Transverse colon (tissue), 4 donors: ENCODE data around the gene PTPRR. TPM values are rescaled to one million over a fixed set of nuclear protein-coding genes. Genes with fewer than 3 reads are reported as not detected.

Experiments
- DNase-seq: peaks from one replicate; pipeline ENCODE4 v3.0.0-alpha.2; 2019
- H3K27ac ChIP-seq, 4 donors: fragments of 200-600 bp; sonication (generic); 2 replicates each; pipeline ENCODE4 v1.5.1; 2016 to 2018; ENCODE audit warnings: inconsistent platforms in 4 of 4
- H3K27me3 ChIP-seq: fragments of 200-600 bp; sonication (generic); 2 replicates; pipeline ENCODE4 v1.5.1; 2017; ENCODE audit warnings: inconsistent platforms
- H3K36me3 ChIP-seq, 4 donors: fragments of 200-600 bp; sonication (generic); 2 replicates each; pipeline ENCODE4 v1.5.1; 2017 to 2019; ENCODE audit warnings: inconsistent platforms in 4 of 4
- H3K4me1 ChIP-seq, 4 donors: fragments of 200-600 bp; sonication (generic); 2 replicates each; pipeline ENCODE4 v1.5.1; 2017 to 2020; ENCODE audit warnings: inconsistent platforms in 4 of 4
- H3K4me3 ChIP-seq, 4 donors: fragments of 200-600 bp; sonication (generic); 1 replicate in 1 of 4; 2 replicates in 3 of 4; pipeline versions ENCODE4 v1.5.1 to v1.6.1; 2017 to 2019; ENCODE audit warnings: inconsistent platforms in 4 of 4
- H3K9me3 ChIP-seq, 2 donors: fragments of 200-600 bp; sonication (generic); 2 replicates each; pipeline ENCODE4 v1.5.1; 2017 to 2019; ENCODE audit warnings: inconsistent platforms in 2 of 2
- CTCF ChIP-seq, 5 experiments: fragments of 200-600 bp in 3 of 5; fragments of 450-650 bp in 2 of 5; sonication (generic) in 3 of 5; IDR thresholded peaks; 1 replicate in 2 of 5; 2 replicates in 3 of 5; pipeline ENCODE4 v1.5.1; 2016 to 2017; ENCODE audit warnings: antibody characterized with exemption in 5 of 5, inconsistent platforms in 3 of 5, mild to moderate bottlenecking in 2 of 5, moderate library complexity in 1 of 5
- EP300 ChIP-seq: sonication (generic); formaldehyde crosslinking; IDR thresholded peaks from one replicate; pipeline ENCODE4 v1.6.1; 2017; ENCODE audit warnings: antibody characterized with exemption, low read depth
- POLR2A ChIP-seq: fragments of 450-650 bp; IDR thresholded peaks from one replicate; pipeline ENCODE4 v1.6.1; 2016; ENCODE audit warnings: antibody characterized with exemption, mild to moderate bottlenecking, moderate library complexity
- POLR2AphosphoS5 ChIP-seq, 3 donors: sonication (generic); formaldehyde crosslinking; IDR thresholded peaks; one replicate each; pipeline ENCODE4 v1.6.1; 2016; ENCODE audit warnings: antibody characterized with exemption in 3 of 3
- WGBS, 2 donors: methylation state at CpG; one replicate each; pipeline ENCODE4 v1.1.5; 2018; ENCODE audit warnings: low coverage in 1 of 2; 5-methylcytosine and 5-hydroxymethylcytosine counted together
- in situ Hi-C, 4 donors: fragments of 200-750 bp; cut with MboI; loops; one replicate each; pipeline versions ENCODE4 v1.15.0 to v1.15.1; 2017; ENCODE audit warnings: low sequenced_read_pairs in 3 of 4, low pct_ligation_motif_present in 1 of 4, low pct_unique_long_range_greater_than_20kb in 1 of 4
- intact Hi-C: fragments of 100-400 bp; cut with DNase I; formaldehyde crosslinking; loops from one replicate; pipeline ENCODE4 v1.15.1; 2023; ENCODE audit warnings: low total_unique reads
- total RNA-seq, 4 donors: library from RNA; depleted of rRNA; stranded (reverse); fragments of >200 nt; gene quantifications; one replicate each; pipeline ENCODE4 v1.1.0, GENCODE V29; 2016

PTPRR gene
- total RNA-seq, 4 donors from 2014 or later, result 13.2 to 50.9 (median 31.4) TPM; not detected in 1

GRCh38 chr12:70732287-70732686 is 188.3 kb downstream of the PTPRR start:
- no peak overlapping the region for H3K4me3 ChIP-seq
- in situ Hi-C loops, result loop anchor here (10.0 to 25.0 kb wide), 4 partner anchors 113 to 845 kb away; no protein-coding TSS in a partner anchor
- no peaks in the 10 kb centered on the region for H3K27me3 ChIP-seq
- no peak for DNase-seq
- WGBS, 2 donors, result 75 to 83% methylated on average over 2 to 8 of the region's 8 CpGs
- H3K4me1 ChIP-seq, result peaks cover 0 to 10% (median 0%) of the 10 kb centered on the region in 4 donors
- intact Hi-C loops, result no loop called here
- no peaks in the 10 kb centered on the region for H3K36me3 ChIP-seq
- no peak for TF ChIP-seq EP300
- TF ChIP-seq CTCF (IDR thresholded peaks at IDR 0.05), result no peak
- no peak for TF ChIP-seq POLR2A
- TF ChIP-seq POLR2AphosphoS5 (IDR thresholded peaks at IDR 0.05), result no peak
- H3K27ac ChIP-seq, result no peak overlapping the region
- no peaks in the 10 kb centered on the region for H3K9me3 ChIP-seq

- in situ Hi-C loops, result loop anchor here (10.0 to 25.0 kb wide), 4 partner anchors 114 to 843 kb away; no protein-coding TSS in a partner anchor
- TF ChIP-seq POLR2A, result no peak
- TF ChIP-seq POLR2AphosphoS5 (IDR thresholded peaks at IDR 0.05), result no peak
- TF ChIP-seq EP300, result no peak
- TF ChIP-seq CTCF (IDR thresholded peaks at IDR 0.05), result no peak
- 75 to 84% methylated on average over 2 of the region's 2 CpGs for WGBS, 2 donors
- H3K4me1 ChIP-seq, result no peaks in the 10 kb centered on the region
- intact Hi-C loops, result no loop called here
- no peaks in the 10 kb centered on the region for H3K9me3 ChIP-seq
- H3K27ac ChIP-seq, result no peak overlapping the region
- no peak overlapping the region for H3K4me3 ChIP-seq
- no peaks in the 10 kb centered on the region for H3K36me3 ChIP-seq
- no peaks in the 10 kb centered on the region for H3K27me3 ChIP-seq
- no peak for DNase-seq
Measured at GRCh38 chr12:70730675-70731180, 189.8 kb downstream of the PTPRR start.

GRCh38 chr12:70724444-70724843 is 196.1 kb downstream of the PTPRR start:
- no peaks in the 10 kb centered on the region for H3K36me3 ChIP-seq
- no peak for DNase-seq
- peaks cover 0 to 7% (median 0%) of the 10 kb centered on the region in 4 donors for H3K4me1 ChIP-seq
- H3K9me3 ChIP-seq, result no peaks in the 10 kb centered on the region
- H3K4me3 ChIP-seq, result no peak overlapping the region
- in situ Hi-C loops, result loop anchor here in 3 of 4 donors (10.0 kb wide), 3 partner anchors 130 to 850 kb away; no protein-coding TSS in a partner anchor
- intact Hi-C loops, result loop anchor here (10.0 kb wide), 1 partner anchor 850 kb away; no protein-coding TSS in a partner anchor
- TF ChIP-seq EP300 (no peak), POLR2A (no peak), POLR2AphosphoS5 (IDR thresholded peaks at IDR 0.05) (no peak), CTCF (IDR thresholded peaks at IDR 0.05) (no peak)
- 83 to 89% methylated on average over 2 of the region's 2 CpGs for WGBS, 2 donors
- H3K27me3 ChIP-seq, result no peaks in the 10 kb centered on the region
- no peak overlapping the region for H3K27ac ChIP-seq

- H3K36me3 ChIP-seq, result no peaks in the 10 kb centered on the region
- intact Hi-C loops, result loop anchor here (10.0 kb wide), 1 partner anchor 848 kb away; no protein-coding TSS in a partner anchor
- H3K4me3 ChIP-seq, result no peak overlapping the region
- WGBS, 2 donors, result 45 to 55% methylated on average over 2 to 6 of the region's 6 CpGs
- no peak for TF ChIP-seq EP300
- no peak for TF ChIP-seq CTCF (IDR thresholded peaks at IDR 0.05)
- TF ChIP-seq POLR2A, result no peak
- TF ChIP-seq POLR2AphosphoS5 (IDR thresholded peaks at IDR 0.05), result no peak
- no peak for DNase-seq
- H3K27ac ChIP-seq, result no peak overlapping the region
- in situ Hi-C loops, result loop anchor here in 3 of 4 donors (10.0 kb wide), 3 partner anchors 128 to 848 kb away; no protein-coding TSS in a partner anchor
- no peaks in the 10 kb centered on the region for H3K27me3 ChIP-seq
- peaks cover 0 to 7% (median 0%) of the 10 kb centered on the region in 4 donors for H3K4me1 ChIP-seq
- no peaks in the 10 kb centered on the region for H3K9me3 ChIP-seq
Measured at GRCh38 chr12:70722584-70723343, 197.8 kb downstream of the PTPRR start.
